GM23248 (cell line): ENCODE measurements around the gene RAB22A. TPM values are rescaled to one million over a fixed set of nuclear protein-coding genes. Genes with fewer than 3 reads are reported as not detected.

ENCODE experiments used
- DNase-seq: peaks from one replicate; pipeline ENCODE4 v3.0.0-alpha.2; 2015
- H2AFZ ChIP-seq: fragments of 200-600 bp; sonication (generic); 2 replicates; pipeline ENCODE4 v1.6.1; 2016; ENCODE audit warnings: antibody characterized with exemption
- H3F3A ChIP-seq: fragments of 200-600 bp; sonication (generic); 2 replicates; pipeline ENCODE4 v1.6.1; 2016; ENCODE audit warnings: mild to moderate bottlenecking, antibody characterized with exemption, mixed run types; ENCODE audit not compliant: insufficient read depth
- H3K27ac ChIP-seq: fragments of 200-600 bp; sonication (generic); 2 replicates; pipeline ENCODE4 v1.5.1; 2016; ENCODE audit warnings: mild to moderate bottlenecking
- H3K27me3 ChIP-seq: fragments of 200-600 bp; sonication (generic); replicated peaks from 2 replicates; pipeline ENCODE4 v1.6.1; 2016; ENCODE audit warnings: mild to moderate bottlenecking; ENCODE audit not compliant: insufficient read depth
- H3K36me3 ChIP-seq: fragments of 200-600 bp; sonication (generic); 2 replicates; pipeline ENCODE4 v1.6.1; 2016; ENCODE audit warnings: low read depth, mild to moderate bottlenecking
- H3K4me1 ChIP-seq: fragments of 200-600 bp; sonication (generic); 2 replicates; pipeline ENCODE4 v1.6.1; 2016; ENCODE audit warnings: mild to moderate bottlenecking; ENCODE audit not compliant: insufficient read depth
- H3K4me2 ChIP-seq: fragments of 200-600 bp; sonication (generic); one replicate; pipeline ENCODE4 v1.6.1; 2016; ENCODE audit warnings: mild to moderate bottlenecking; ENCODE audit not compliant: unreplicated experiment
- H3K4me3 ChIP-seq: fragments of 200-600 bp; sonication (generic); 2 replicates; pipeline ENCODE4 v1.5.1; 2016; ENCODE audit warnings: mild to moderate bottlenecking
- H3K79me2 ChIP-seq: fragments of 200-600 bp; sonication (generic); 2 replicates; pipeline ENCODE4 v1.6.1; 2016; ENCODE audit warnings: mild to moderate bottlenecking; ENCODE audit not compliant: insufficient read depth
- H3K9ac ChIP-seq: fragments of 200-600 bp; sonication (generic); 2 replicates; pipeline ENCODE4 v1.6.1; 2016; ENCODE audit warnings: mild to moderate bottlenecking
- H3K9me2 ChIP-seq: fragments of 200-600 bp; sonication (generic); 2 replicates; pipeline ENCODE4 v1.6.1; 2016; ENCODE audit warnings: mixed run types, mild to moderate bottlenecking, moderate library complexity; ENCODE audit not compliant: insufficient read depth
- H3K9me3 ChIP-seq: fragments of 200-600 bp; sonication (generic); one replicate; pipeline ENCODE4 v1.6.1; 2017; ENCODE audit warnings: low read depth
- H4K20me1 ChIP-seq: fragments of 200-600 bp; sonication (generic); 2 replicates; pipeline ENCODE4 v1.6.0; 2016; ENCODE audit not compliant: insufficient read depth
- EZH2 ChIP-seq: fragments of 200-600 bp; sonication (generic); IDR thresholded peaks from 2 replicates; pipeline ENCODE4 v1.6.1; 2018; ENCODE audit warnings: antibody characterized with exemption, mild to moderate bottlenecking; ENCODE audit not compliant: insufficient read depth, poor library complexity, severe bottlenecking
- EZH2phosphoT487 ChIP-seq: fragments of 200-600 bp; sonication (generic); IDR thresholded peaks from 2 replicates; pipeline ENCODE4 v1.6.1; 2018; ENCODE audit warnings: antibody characterized with exemption, moderate library complexity, mild to moderate bottlenecking, low read depth; ENCODE audit not compliant: insufficient read depth
- WGBS, 2 experiments: methylation state at CpG; one replicate each; pipeline ENCODE4 v1.1.6; 2015 to 2017; ENCODE audit warnings: low lambda C conversion rate in 2 of 2, low coverage in 1 of 2; ENCODE audit errors: missing lambda C conversion rate in 2 of 2; 5-methylcytosine and 5-hydroxymethylcytosine counted together
- in situ Hi-C: fragments of 300-500 bp; cut with MboI; formaldehyde crosslinking; loops from 2 replicates; pipeline ENCODE4 v1.15.0; 2020
- polyA plus RNA-seq: library from polyadenylated mRNA; unstranded; fragments of >200 nt; fragmentation: Nextera tagmentation; extraction: Ambion mirVana; gene quantifications from 2 replicates; pipeline ENCODE4 v1.2.1, GENCODE V29; 2016
- total RNA-seq: library from RNA; depleted of rRNA; stranded (reverse); fragments of >200 nt; shearing (Covaris generic); gene quantifications from 2 replicates; pipeline ENCODE4 v1.2.3, GENCODE V29; 2014

Gene RAB22A
- total and polyA plus RNA-seq, 2 experiments from 2014 or later, result 21.2 to 21.3 TPM

DNA sequence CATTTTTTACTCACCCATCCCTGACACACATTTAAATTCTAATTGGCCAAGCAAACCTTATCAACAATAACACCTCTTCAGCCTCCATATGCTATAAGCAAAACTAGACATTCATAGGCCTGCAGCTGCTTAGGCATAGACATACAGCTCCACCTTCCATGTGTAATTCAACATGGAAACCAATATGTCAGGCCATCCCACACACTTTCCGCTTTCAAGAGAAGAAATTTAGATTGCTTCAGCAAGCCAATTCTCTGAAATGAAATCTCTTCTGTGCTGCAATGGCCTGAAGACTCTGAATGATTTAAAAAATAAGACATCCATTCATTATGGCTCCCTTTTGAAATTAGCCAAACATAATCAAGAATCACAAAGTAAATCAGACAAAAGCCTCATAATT is 4.5 kb upstream of the RAB22A start:
- TF ChIP-seq EZH2phosphoT487 (no peak), EZH2 (no peak)
- DNase-seq, result no peak
- Histone ChIP-seq H3K27ac (no peak overlapping the region), H2AFZ (no peak overlapping the region), H3K9me2 (no peaks in the 10 kb centered on the region), H3K4me3 (no peak overlapping the region), H4K20me1 (no peaks in the 10 kb centered on the region), H3K79me2 (peaks cover 62% of the 10 kb centered on the region), H3F3A (no peaks in the 10 kb centered on the region), H3K4me2 (no peak overlapping the region), H3K27me3 (no peaks in the 10 kb centered on the region), H3K4me1 (0 out of 2 replicates have a peak, but pooled peaks cover 9% of the 10 kb centered on the region), H3K36me3 (no peaks in the 10 kb centered on the region), H3K9me3 (no peaks in the 10 kb centered on the region), H3K9ac (no peak overlapping the region)
- in situ Hi-C loops, result no loop called here
- WGBS, 2 experiments, result 97 to 100% methylated on average over 1 of the region's 1 CpG

DNA sequence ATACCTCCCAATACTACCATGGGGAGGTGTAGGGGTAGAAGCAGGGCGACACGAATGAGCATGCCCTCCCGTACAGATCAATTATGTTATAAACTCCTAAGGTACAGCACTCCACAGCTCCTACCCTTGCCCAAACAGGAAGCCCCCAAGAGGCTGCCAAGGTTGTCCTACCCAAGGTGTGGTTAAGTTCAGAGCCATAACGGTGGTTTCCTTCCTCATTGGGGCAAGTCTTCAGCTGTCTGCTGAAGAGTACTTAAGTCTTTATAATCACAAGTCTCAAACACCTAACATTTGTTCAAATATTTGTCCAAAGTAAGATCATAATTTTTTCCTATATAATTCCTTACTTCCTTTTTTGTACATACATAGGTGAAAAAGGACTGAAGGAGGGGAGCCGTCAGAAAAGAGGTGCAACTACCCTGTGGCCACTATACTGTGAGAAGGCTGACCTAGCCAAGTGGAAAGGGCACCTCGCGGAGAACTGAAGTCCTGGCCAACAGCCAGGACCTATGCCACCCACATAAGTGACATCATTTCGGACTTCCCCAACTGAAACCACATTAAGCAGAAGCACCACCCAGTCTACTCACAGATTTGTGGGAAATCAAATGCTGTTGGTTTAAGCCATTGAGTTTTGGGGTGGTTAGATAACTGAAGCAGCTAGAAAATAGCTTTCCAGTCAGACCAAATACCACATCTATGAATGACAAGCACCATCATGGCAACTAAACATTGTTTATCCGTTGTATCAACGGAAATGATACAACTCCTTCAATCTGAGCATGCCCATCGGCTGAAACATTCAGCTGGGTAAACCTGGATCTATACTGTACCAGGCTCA is 2.9 kb upstream of the RAB22A start:
- WGBS, 2 experiments, result 91 to 92% methylated on average over 10 to 11 of the region's 11 CpGs
- no peak overlapping the region for H3K27ac ChIP-seq
- H3K4me3 ChIP-seq, result no peak overlapping the region
- H4K20me1 ChIP-seq, result no peaks in the 10 kb centered on the region
- in situ Hi-C loops, result no loop called here
- no peaks in the 10 kb centered on the region for H3K9me2 ChIP-seq
- H3K36me3 ChIP-seq, result peaks cover 9% of the 10 kb centered on the region
- no peaks in the 10 kb centered on the region for H3K9me3 ChIP-seq
- peaks cover 21% of the 10 kb centered on the region for H3K4me1 ChIP-seq
- H3K4me2 ChIP-seq, result no peak overlapping the region
- H3F3A ChIP-seq, result no peaks in the 10 kb centered on the region
- peak; percentile 50 for DNase-seq
- no peak overlapping the region for H3K9ac ChIP-seq
- no peak overlapping the region for H2AFZ ChIP-seq
- no peaks in the 10 kb centered on the region for H3K27me3 ChIP-seq
- no peak for TF ChIP-seq EZH2
- no peak for TF ChIP-seq EZH2phosphoT487
- peaks cover 74% of the 10 kb centered on the region for H3K79me2 ChIP-seq

DNA sequence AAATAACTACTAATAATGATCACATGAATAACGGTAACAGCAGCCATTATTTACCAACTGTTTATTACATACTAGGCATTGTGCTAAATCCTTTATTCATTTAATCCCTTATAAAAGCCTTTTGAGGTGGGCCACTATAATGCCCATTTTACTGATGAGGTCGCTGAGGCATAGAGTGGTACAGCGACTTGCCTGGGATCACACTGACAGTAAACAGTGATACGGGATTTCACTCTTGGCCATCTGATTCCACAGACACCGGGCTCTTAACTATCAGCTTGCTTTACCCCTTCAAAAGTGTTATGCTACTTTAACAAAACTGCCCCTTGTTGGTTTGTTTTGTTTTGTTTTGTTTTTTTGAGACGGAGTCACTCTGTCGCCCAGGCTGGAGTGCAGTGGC is 2.2 kb upstream of the RAB22A start:
- Histone ChIP-seq H3K9ac (no peak overlapping the region), H3K36me3 (peaks cover 9% of the 10 kb centered on the region), H3K4me3 (no peak overlapping the region), H3K4me2 (no peak overlapping the region), H3F3A (no peaks in the 10 kb centered on the region), H2AFZ (no peak overlapping the region), H3K4me1 (peaks cover 21% of the 10 kb centered on the region), H4K20me1 (no peaks in the 10 kb centered on the region), H3K27me3 (no peaks in the 10 kb centered on the region), H3K9me2 (no peaks in the 10 kb centered on the region), H3K27ac (no peak overlapping the region), H3K79me2 (peaks cover 74% of the 10 kb centered on the region), H3K9me3 (no peaks in the 10 kb centered on the region)
- 98% methylated on average over 7 of the region's 7 CpGs for WGBS, 2 experiments
- no peak for TF ChIP-seq EZH2
- no peak for TF ChIP-seq EZH2phosphoT487
- in situ Hi-C loops, result no loop called here
- DNase-seq, result no peak

DNA sequence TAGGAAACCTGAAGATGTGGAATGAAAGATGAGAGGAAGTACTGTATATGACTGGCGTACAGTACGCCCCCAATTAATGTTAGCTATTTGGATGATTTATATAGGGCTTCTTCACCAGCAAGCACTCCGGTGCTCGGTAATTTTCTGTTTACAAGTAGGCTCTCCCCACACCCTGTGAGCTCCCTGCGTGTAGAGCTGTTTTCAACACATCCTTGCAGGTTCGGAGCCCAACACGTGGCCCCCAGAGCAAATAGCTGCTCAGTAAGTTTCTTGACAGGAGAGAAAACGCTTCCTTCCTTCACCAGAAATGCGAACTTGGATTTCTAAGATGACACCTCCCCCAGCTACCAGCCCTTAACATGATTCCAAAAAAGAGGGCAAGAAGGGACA is 1.2 kb upstream of the RAB22A start:
- H2AFZ ChIP-seq, result peak overlapping the region; percentile 99
- in situ Hi-C loops, result no loop called here
- H3K27ac ChIP-seq, result no peak overlapping the region
- H3K9ac ChIP-seq, result peak overlapping the region; percentile 87
- H4K20me1 ChIP-seq, result no peaks in the 10 kb centered on the region
- no peak for DNase-seq
- peak overlapping the region; percentile 97 for H3K4me3 ChIP-seq
- no peaks in the 10 kb centered on the region for H3K9me2 ChIP-seq
- H3K4me2 ChIP-seq, result peak overlapping the region; percentile 86
- peaks cover 78% of the 10 kb centered on the region for H3K79me2 ChIP-seq
- no peaks in the 10 kb centered on the region for H3K9me3 ChIP-seq
- 41 to 51% methylated on average over 8 to 9 of the region's 9 CpGs for WGBS, 2 experiments
- TF ChIP-seq EZH2phosphoT487, result no peak
- no peak for TF ChIP-seq EZH2
- H3F3A ChIP-seq, result no peaks in the 10 kb centered on the region
- peaks cover 25% of the 10 kb centered on the region for H3K4me1 ChIP-seq
- peaks cover 9% of the 10 kb centered on the region for H3K36me3 ChIP-seq
- no peaks in the 10 kb centered on the region for H3K27me3 ChIP-seq
